Upper lobe of left lung (tissue), 4 donors: ENCODE measurements around the gene NAA16.

ENCODE experiments used
- EP300 ChIP-seq, 4 donors: sonication (generic); formaldehyde crosslinking; IDR thresholded peaks; one replicate each; pipeline ENCODE4 v1.5.1; 2017; ENCODE audit warnings: antibody characterized with exemption in 4 of 4, control low read depth in 2 of 4
- POLR2A ChIP-seq, 4 donors: fragments of 450-650 bp; IDR thresholded peaks; one replicate each; pipeline ENCODE4 v1.5.1; 2016 to 2017; ENCODE audit warnings: antibody characterized with exemption in 4 of 4, mild to moderate bottlenecking in 2 of 4
- POLR2AphosphoS5 ChIP-seq, 2 donors: sonication (generic); formaldehyde crosslinking; IDR thresholded peaks; one replicate each; pipeline ENCODE4 v1.5.1; 2017; ENCODE audit warnings: antibody characterized with exemption in 2 of 2

DNA sequence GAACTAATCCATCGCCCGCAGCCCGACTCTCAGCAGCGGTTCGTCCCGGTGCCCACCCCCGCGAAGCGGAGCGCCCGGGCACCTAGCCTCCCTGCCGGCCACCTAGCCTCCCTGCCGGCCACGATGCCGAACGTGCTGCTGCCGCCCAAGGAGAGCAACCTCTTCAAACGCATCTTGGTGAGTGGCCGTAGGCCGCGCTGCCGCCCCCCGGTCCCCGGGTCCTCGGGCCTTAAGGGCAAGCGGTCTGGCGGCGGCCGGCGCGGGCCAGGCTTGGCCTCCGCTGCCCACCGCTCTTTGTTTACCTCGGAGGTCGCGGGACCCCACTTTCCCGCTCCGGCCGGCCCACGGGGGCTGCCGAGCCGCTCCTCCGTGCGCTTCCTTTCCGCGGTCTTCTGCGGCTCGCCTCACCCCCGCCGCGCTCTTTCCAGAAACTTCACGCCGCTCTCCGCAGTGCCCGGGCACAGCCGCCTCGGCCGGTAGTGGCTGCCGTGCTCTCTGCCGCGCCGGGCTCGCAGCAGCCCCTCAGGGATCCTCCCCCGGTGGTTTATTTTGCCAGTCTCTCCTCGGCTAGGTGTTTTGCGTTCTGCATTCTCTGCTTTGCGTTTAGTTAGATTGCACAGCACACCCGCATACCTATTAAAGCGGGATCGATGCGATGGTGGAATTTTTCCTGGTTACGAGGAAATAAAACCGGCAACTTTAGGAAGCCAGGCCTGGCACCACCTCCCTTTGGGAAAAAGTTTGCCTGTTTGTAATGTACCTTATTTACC lies 524 bp downstream of the NAA16 start:
- no peak for TF ChIP-seq EP300 (IDR thresholded peaks at IDR 0.05)
- no peak for TF ChIP-seq POLR2A (IDR thresholded peaks at IDR 0.05)
- no peak for TF ChIP-seq POLR2AphosphoS5 (IDR thresholded peaks at IDR 0.05)
